Measurements from ENCODE around the gene LECT2.

LECT2 gene

GRCh38 chr5:135930029-135930948 is 24.5 kb downstream of the LECT2 start:
- peak overlapping the region; percentile 68 for H3K4me3 ChIP-seq (ENCODE audit: low read depth, low read length)
- no peaks in the 10 kb centered on the region for H3K9me3 ChIP-seq (ENCODE audit: control insufficient read depth, insufficient read depth, low read length)
- H3K9ac ChIP-seq (ENCODE audit: low read depth, low read length): no peak overlapping the region
- H3K4me1 ChIP-seq (ENCODE audit: control insufficient read depth, insufficient read depth, low read length): no peaks in the 10 kb centered on the region
- H3K27me3 ChIP-seq (ENCODE audit: control insufficient read depth, insufficient read depth, low read length): peaks cover 36% of the 10 kb centered on the region
- no peaks in the 10 kb centered on the region for H3K36me3 ChIP-seq (ENCODE audit: control insufficient read depth, insufficient read depth, low read length)

DNA sequence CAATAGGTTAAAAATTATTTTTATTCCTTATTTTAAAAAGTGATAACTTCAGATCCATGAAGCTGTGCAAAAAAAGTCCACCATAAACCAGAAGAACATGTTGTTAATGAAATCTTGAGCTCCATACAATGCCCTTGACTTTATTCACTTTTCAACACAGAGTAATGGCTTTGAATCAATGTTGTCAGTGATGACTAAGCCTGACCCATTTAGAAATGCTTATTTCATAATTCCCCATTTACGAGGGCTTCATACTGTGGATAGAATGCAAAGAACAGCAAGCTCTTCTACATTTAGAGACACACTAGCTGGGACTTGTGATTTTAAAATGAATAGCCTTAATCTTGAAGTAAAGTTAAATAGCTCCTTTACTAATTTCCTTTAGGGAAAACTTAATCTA is 33.4 kb downstream of the LECT2 start:
- Histone ChIP-seq H3K9ac (ENCODE audit: low read depth, low read length) (no peak overlapping the region), H3K36me3 (ENCODE audit: control insufficient read depth, insufficient read depth, low read length) (no peaks in the 10 kb centered on the region), H3K4me3 (ENCODE audit: low read depth, low read length) (no peak overlapping the region), H3K4me1 (ENCODE audit: control insufficient read depth, insufficient read depth, low read length) (no peaks in the 10 kb centered on the region), H3K9me3 (ENCODE audit: control insufficient read depth, insufficient read depth, low read length) (no peaks in the 10 kb centered on the region), H3K27me3 (ENCODE audit: control insufficient read depth, insufficient read depth, low read length) (peaks cover 5% of the 10 kb centered on the region)

GRCh38 chr5:135920199-135920598 is 34.6 kb downstream of the LECT2 start:
- H3K9me3 ChIP-seq (ENCODE audit: control insufficient read depth, insufficient read depth, low read length): no peaks in the 10 kb centered on the region
- H3K27me3 ChIP-seq (ENCODE audit: control insufficient read depth, insufficient read depth, low read length): peaks cover 5% of the 10 kb centered on the region
- H3K36me3 ChIP-seq (ENCODE audit: control insufficient read depth, insufficient read depth, low read length): no peaks in the 10 kb centered on the region
- H3K4me3 ChIP-seq (ENCODE audit: low read depth, low read length): no peak overlapping the region
- no peak overlapping the region for H3K9ac ChIP-seq (ENCODE audit: low read depth, low read length)
- no peaks in the 10 kb centered on the region for H3K4me1 ChIP-seq (ENCODE audit: control insufficient read depth, insufficient read depth, low read length)

DNA sequence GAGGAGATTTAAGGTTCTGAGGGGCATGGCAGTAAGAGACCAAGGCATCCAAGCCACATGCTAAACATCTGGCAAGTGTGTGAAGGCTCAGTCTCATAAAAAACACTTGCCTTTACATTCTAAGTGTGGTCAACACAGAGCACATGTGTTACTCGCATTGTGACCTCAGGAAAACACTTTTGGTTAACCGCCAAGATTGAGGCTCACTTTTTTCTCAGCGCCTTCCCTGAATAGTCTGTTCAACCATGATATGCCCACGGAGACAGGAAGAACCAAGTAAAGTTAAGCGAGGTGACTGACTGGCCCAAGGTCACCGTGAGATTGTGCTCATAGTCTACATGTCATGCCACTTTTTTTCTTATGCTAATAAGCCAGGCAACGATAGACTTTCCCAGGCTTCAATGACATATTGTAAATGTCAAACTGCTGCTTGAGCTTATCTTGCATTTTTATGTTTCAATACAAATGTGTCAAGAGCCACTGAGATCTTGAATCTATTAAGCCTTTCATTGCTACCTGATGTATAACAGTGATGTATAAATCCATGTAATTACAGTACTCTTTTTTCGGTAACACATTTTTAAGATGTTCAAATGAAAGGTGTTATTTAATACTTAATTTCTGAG is 38.0 kb downstream of the LECT2 start:
- H3K9ac ChIP-seq (ENCODE audit: low read depth, low read length): no peak overlapping the region
- H3K4me3 ChIP-seq (ENCODE audit: low read depth, low read length): no peak overlapping the region
- no peaks in the 10 kb centered on the region for H3K9me3 ChIP-seq (ENCODE audit: control insufficient read depth, insufficient read depth, low read length)
- H3K4me1 ChIP-seq (ENCODE audit: control insufficient read depth, insufficient read depth, low read length): no peaks in the 10 kb centered on the region
- H3K36me3 ChIP-seq (ENCODE audit: control insufficient read depth, insufficient read depth, low read length): no peaks in the 10 kb centered on the region
- peaks cover 3% of the 10 kb centered on the region for H3K27me3 ChIP-seq (ENCODE audit: control insufficient read depth, insufficient read depth, low read length)

DNA sequence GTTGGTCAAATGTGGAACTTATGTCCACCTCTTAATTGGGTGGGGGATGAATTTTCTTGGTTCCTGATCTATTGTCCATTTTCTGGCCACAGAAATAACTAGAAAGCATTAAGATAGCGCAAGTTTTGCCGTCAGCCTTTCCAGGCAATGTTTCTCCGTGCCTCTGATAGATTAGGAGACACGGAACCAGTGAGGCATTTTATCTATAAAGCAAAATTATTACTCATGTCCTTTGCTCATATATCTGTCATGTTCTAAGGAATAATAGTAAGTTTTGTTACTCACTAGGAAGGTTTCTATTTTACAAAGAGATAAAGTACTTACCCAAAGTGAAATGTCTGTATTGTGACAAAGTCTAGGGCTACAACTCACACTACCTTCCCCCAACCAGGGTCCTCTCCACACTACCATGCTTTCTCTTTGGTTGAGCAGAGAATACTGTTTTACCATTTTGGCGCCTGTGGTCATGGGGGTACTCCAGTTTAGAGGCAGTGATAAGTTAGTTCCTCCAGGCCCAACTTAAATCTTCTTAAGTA is 39.2 kb downstream of the LECT2 start:
- H3K9me3 ChIP-seq (ENCODE audit: control insufficient read depth, insufficient read depth, low read length): no peaks in the 10 kb centered on the region
- no peak overlapping the region for H3K4me3 ChIP-seq (ENCODE audit: low read depth, low read length)
- no peak overlapping the region for H3K9ac ChIP-seq (ENCODE audit: low read depth, low read length)
- H3K4me1 ChIP-seq (ENCODE audit: control insufficient read depth, insufficient read depth, low read length): no peaks in the 10 kb centered on the region
- peaks cover 3% of the 10 kb centered on the region for H3K27me3 ChIP-seq (ENCODE audit: control insufficient read depth, insufficient read depth, low read length)
- H3K36me3 ChIP-seq (ENCODE audit: control insufficient read depth, insufficient read depth, low read length): no peaks in the 10 kb centered on the region

- no peak overlapping the region for H3K9ac ChIP-seq (ENCODE audit: low read depth, low read length)
- H3K9me3 ChIP-seq (ENCODE audit: control insufficient read depth, insufficient read depth, low read length): no peaks in the 10 kb centered on the region
- peaks cover 7% of the 10 kb centered on the region for H3K27me3 ChIP-seq (ENCODE audit: control insufficient read depth, insufficient read depth, low read length)
- H3K4me1 ChIP-seq (ENCODE audit: control insufficient read depth, insufficient read depth, low read length): no peaks in the 10 kb centered on the region
- no peak overlapping the region for H3K4me3 ChIP-seq (ENCODE audit: low read depth, low read length)
- no peaks in the 10 kb centered on the region for H3K36me3 ChIP-seq (ENCODE audit: control insufficient read depth, insufficient read depth, low read length)
These were observed 40.8 kb downstream of the LECT2 start for GRCh38 chr5:135913713-135914626.

DNA sequence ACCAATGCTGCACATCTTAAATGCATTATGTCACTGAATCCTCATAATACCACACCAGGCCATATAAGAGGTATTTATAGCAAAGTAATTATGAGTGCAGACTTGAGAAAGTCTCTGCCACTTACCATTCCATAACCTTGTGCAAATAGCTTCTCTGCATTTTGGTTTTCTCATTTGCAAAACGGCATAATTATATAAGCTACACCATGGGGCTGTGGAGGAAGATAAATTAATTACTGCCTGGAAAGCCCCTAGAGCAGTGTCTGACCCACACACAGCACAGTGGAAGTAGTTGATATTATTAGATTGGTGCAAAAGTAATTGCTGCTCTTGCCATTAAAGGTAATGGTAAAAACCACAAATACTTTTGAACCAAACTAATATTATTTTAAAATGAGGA is 49.6 kb downstream of the LECT2 start:
- peaks cover 2% of the 10 kb centered on the region for H3K27me3 ChIP-seq (ENCODE audit: control insufficient read depth, insufficient read depth, low read length)
- H3K9me3 ChIP-seq (ENCODE audit: control insufficient read depth, insufficient read depth, low read length): no peaks in the 10 kb centered on the region
- H3K9ac ChIP-seq (ENCODE audit: low read depth, low read length): no peak overlapping the region
- H3K4me1 ChIP-seq (ENCODE audit: control insufficient read depth, insufficient read depth, low read length): no peaks in the 10 kb centered on the region
- H3K36me3 ChIP-seq (ENCODE audit: control insufficient read depth, insufficient read depth, low read length): no peaks in the 10 kb centered on the region
- no peak overlapping the region for H3K4me3 ChIP-seq (ENCODE audit: low read depth, low read length)

DNA sequence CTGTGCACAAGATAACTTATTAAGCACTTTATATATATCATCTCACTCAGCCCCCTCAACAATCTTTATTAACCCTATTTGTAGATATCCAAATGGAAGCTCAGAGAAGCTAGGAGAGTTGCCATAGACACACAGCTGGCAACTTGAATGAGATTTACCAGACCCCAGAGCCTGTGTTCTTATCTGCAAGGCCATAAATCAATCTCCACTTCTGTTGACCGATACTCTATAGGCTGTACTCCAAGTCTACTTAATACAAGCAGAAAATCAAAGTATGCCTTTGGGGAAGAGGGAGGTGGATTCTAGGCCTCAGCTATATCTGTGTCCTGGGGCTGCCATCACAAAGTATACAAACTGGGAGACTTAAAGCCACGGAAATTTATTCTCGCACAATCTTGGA is 53.1 kb downstream of the LECT2 start:
- H3K9ac ChIP-seq (ENCODE audit: low read depth, low read length): no peak overlapping the region
- no peaks in the 10 kb centered on the region for H3K9me3 ChIP-seq (ENCODE audit: control insufficient read depth, insufficient read depth, low read length)
- H3K4me3 ChIP-seq (ENCODE audit: low read depth, low read length): no peak overlapping the region
- no peaks in the 10 kb centered on the region for H3K36me3 ChIP-seq (ENCODE audit: control insufficient read depth, insufficient read depth, low read length)
- H3K4me1 ChIP-seq (ENCODE audit: control insufficient read depth, insufficient read depth, low read length): no peaks in the 10 kb centered on the region
- no peaks in the 10 kb centered on the region for H3K27me3 ChIP-seq (ENCODE audit: control insufficient read depth, insufficient read depth, low read length)

GRCh38 chr5:135900276-135900675 is 54.5 kb downstream of the LECT2 start:
- no peaks in the 10 kb centered on the region for H3K27me3 ChIP-seq (ENCODE audit: control insufficient read depth, insufficient read depth, low read length)
- H3K9ac ChIP-seq (ENCODE audit: low read depth, low read length): no peak overlapping the region
- H3K9me3 ChIP-seq (ENCODE audit: control insufficient read depth, insufficient read depth, low read length): no peaks in the 10 kb centered on the region
- H3K4me3 ChIP-seq (ENCODE audit: low read depth, low read length): no peak overlapping the region
- H3K36me3 ChIP-seq (ENCODE audit: control insufficient read depth, insufficient read depth, low read length): no peaks in the 10 kb centered on the region
- H3K4me1 ChIP-seq (ENCODE audit: control insufficient read depth, insufficient read depth, low read length): no peaks in the 10 kb centered on the region

DNA sequence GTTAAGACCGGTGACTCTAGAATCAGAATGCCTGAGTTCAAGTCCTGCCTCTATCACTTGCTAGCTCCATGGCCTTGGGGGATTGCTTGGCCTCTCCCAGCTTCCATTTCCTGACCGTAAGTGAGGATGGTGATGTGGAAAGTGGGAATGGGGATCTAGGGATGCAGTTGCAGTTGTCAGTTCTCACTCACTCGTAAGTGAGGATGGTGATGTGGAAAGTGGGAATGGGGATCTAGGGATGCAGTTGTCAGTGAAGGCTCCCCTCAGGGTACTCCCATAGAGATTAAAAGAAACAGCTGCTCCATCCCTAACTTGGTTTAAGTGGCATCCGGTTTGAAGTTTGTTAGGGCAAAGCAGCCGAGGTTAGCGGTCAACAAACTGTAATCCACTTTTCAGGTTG is 56.1 kb downstream of the LECT2 start:
- no peaks in the 10 kb centered on the region for H3K4me1 ChIP-seq (ENCODE audit: control insufficient read depth, insufficient read depth, low read length)
- H3K4me3 ChIP-seq (ENCODE audit: low read depth, low read length): no peak overlapping the region
- no peaks in the 10 kb centered on the region for H3K36me3 ChIP-seq (ENCODE audit: control insufficient read depth, insufficient read depth, low read length)
- no peaks in the 10 kb centered on the region for H3K9me3 ChIP-seq (ENCODE audit: control insufficient read depth, insufficient read depth, low read length)
- H3K27me3 ChIP-seq (ENCODE audit: control insufficient read depth, insufficient read depth, low read length): no peaks in the 10 kb centered on the region
- no peak overlapping the region for H3K9ac ChIP-seq (ENCODE audit: low read depth, low read length)
